HG03571 (cell line): ENCODE measurements around the gene DVL2.

Source experiments
- ATAC-seq: cut with Tn5 transposase; IDR thresholded peaks from one replicate; pipeline ENCODE4 v1.9.1; 2021; ENCODE audit not compliant: unreplicated experiment

DVL2 gene

DNA sequence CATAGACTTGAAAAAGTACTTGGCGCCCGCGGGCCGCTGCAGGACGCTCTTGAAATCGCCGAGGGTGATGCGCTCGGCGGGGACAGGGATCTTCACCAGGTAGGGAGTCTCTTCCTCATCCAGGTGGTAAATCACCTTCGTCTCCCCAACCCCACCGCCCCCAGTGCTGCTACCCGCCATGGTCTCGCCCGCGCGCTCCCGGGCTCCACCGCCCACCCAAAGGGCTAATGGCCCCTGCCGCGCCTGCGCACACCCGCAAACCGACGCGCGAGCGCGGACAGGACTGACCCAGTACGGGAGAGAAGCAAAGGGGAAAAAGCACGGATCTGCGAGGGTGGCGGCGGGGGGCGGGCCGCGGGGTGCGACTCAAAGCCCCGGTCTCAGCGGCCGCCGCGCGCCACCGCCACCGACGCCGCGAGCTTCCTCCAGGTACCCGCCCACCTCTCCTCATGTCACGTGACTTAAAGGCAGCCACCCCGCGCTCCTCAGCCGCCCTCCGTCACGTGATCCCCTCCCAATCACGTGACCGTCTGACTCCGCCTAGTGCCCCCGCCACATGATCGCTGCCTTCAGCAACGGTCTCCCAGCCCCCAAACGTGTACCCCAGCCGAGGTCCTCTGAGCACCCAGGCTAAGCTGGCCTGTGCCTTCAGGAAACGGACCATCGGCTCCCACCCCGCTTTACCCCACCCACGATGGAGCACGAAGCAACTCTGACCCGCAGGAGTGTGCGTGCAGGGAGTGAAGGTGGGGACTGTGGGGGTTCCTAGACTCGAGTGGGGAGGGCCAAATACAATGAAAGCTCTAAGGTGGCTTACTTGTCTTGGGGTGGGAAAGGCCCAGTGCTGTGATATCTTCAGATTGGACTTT is at the start of gene DVL2:
DVL2 (minus strand) TSS at position 435 of the 869 bp plus-strand sequence; CDS start at position 180, 255 bp downstream.
- ATAC-seq = peak; percentile 43

DNA sequence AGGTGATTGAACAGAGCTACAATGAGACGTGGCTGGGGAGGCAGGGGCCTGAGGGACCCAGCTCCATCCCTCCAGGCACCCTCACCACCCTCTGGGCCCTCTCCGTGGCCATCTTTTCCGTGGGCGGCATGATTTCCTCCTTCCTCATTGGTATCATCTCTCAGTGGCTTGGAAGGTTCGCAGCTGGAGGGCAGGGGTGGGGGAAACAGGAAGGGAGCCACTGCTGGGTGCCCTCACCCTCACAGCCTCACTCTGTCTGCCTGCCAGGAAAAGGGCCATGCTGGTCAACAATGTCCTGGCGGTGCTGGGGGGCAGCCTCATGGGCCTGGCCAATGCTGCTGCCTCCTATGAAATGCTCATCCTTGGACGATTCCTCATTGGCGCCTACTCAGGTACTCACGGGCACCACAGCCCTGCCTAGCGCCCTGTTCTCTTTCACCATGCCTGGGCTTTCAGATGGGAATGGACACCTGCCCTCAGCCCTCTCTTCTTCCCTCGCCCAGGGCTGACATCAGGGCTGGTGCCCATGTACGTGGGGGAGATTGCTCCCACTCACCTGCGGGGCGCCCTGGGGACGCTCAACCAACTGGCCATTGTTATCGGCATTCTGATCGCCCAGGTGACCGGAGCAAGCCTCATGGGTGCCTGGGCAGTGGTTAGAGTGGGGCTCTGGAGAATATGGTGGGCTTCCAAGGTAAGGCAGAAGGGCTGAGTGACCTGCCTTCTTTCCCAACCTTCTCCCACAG is 49.3 kb upstream of the DVL2 start:
- no peak for ATAC-seq

DNA sequence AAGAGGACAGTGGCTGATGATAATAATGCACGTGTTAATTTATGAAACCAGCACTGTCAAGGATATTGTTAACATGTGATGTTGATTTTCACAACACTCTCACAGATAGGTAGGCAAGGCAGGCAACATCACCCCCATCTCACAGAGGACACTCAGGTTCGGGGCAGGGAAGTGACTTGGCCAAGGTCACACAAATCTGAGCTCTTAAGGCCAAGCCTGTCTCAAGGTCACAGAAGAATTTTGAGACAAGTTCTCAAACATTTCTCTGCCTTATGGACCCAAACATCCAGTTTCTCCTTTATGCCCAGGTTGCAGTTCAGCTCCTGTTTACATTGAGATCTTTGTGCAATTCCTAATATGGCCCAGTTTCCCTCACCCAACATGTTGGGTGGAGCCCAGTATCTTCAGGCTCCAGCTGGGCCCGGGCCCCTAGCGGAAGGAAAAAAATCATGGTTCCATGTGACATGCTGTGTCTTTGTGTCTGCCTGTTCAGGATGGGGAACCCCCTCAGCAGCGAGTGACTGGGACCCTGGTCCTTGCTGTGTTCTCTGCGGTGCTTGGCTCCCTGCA is 48.5 kb upstream of the DVL2 start:
- ATAC-seq = no peak

DNA sequence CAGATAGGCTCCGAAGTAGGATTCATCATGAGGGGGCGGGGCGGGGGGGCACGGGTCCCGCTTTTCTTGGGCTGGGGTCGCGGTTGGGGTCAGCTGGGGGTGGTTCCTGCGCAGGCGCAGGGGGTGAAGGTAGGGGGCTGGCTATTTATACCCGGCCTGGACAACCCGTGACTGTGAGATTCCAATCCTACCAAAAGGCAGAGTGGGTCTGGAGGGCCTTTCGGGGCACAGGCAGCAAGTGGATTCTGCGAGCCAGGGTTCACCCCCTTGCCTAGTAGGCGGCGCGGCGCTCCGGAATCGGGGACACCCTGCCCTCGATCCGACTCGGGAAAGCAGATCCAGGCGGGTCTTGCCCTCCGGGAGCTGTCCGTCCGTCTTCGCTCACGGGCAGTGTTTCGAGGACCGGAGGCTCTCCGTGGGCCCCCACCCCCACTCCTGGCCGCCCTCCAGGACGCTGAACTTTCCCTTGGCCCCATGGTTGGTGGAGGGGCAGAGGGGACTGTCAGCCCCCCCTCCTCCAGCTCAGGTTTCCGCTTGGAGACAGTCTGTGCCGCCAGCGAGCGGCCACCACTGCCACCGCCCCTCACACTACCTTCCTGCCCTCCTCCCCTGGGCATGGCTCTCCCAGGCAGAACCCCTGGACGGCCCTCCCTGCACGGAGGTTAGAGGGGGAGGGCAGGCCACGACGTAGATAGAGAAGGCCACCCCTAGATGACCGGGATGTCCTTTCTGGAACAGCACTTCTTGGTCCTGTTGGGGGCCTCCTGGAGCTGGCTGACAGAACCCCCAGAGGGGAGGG is 47.8 kb upstream of the DVL2 start:
- ATAC-seq = no peak

DNA sequence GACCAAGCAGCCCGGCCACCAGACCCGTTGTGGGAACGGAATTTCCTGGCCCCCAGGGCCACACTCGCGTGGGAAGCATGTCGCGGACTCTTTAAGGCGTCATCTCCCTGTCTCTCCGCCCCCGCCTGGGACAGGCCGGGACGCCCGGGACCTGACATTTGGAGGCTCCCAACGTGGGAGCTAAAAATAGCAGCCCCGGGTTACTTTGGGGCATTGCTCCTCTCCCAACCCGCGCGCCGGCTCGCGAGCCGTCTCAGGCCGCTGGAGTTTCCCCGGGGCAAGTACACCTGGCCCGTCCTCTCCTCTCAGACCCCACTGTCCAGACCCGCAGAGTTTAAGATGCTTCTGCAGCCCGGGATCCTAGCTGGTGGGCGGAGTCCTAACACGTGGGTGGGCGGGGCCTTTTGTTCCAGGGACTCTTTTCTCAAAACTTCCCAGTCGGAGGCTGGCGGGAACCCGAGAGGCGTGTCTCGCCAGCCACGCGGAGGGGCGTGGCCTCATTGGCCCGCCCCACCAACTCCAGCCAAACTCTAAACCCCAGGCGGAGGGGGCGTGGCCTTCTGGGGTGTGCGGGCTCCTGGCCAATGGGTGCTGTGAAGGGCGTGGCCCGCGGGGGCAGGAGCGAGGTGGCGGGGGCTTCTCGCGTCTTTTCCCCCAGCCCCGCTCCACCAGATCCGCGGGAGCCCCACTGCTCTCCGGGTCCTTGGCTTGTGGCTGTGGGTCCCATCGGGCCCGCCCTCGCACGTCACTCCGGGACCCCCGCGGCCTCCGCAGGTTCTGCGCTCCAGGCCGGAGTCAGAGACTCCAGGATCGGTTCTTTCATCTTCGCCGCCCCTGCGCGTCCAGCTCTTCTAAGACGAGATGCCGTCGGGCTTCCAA is 47.0 kb upstream of the DVL2 start, which contains the start of gene SLC2A4:
SLC2A4 (plus strand) TSS at position 645 of the 879 bp plus-strand sequence; CDS start at position 862, 217 bp downstream.
- ATAC-seq = peak; percentile 52

DNA sequence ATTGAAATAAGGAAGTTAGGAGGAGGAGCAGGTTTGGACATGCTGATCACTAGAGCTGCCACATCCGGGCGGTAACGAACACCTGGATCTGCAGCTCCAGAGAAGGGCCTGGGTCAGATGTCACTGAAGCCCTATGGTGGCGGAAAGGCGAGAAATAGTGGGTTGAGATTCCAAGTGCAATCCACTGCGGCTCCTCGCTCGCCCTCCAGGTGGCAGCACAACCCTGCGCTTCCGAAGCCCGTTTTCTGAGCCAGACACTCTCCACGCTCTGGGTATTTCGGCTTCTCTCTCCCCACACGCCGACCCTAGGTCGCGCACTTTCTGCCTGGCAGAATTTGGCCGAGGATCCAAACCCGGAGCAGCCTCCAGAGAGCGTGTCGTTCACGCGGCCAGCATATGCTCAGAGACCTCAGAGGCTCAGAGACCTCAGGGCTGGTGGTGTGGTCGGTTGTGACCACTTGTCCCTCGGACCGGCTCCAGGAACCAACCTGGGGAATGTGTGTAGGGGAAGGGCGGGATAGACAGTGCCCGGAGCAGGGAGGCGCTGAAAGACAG is 46.3 kb upstream of the DVL2 start:
- peak; percentile 44 for ATAC-seq

DNA sequence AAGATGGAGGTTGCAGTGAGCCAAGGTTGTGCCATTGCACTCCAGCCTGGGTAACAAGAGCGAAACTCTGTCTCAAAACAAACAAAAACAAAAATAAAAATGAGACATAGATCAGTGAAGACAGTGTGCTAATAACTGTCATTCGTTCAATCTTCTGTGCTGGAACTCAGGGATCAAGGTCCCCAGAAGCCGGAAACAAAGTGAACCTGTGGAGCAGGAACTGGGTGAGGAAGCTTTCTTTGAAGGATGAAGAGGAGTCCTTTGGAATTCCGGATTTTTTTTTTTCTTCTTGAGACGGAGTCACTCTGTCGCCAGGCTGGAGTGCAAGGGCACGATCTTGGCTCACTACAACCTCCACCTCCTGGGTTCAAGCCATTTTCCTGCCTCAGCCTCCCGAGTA is 45.1 kb upstream of the DVL2 start:
- no peak for ATAC-seq

DNA sequence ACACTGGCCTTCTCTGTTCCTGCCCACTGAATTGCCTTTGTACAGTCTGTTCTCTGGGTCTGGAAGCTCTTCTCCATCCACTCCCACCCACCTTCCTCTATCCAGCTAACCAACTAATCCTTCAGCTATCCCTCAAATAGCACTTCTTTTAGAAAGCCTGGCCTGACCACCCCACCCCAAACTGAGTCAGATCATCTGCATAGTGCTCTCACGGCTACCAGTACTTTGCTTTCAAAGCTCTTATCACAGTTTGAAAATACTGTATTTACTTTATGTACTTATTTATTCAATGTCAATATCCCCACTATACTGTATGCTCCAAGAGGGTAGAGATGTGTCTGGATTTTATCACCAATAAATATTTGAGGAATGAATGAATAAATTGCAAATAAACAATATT is 32.5 kb upstream of the DVL2 start:
- ATAC-seq = no peak

DNA sequence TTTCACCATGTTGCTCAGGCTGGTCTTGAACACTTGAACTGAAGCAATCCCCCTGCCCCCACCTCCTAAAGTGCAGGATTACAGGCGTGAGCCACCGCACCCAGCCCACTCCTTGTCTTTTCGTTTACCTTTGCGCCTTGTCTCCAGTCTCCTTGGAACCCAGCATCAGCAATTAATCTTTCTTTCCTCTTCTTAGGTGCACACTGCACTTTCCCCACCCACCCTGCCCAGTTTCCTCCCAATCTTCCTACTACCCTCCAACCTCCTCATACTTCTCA is 29.4 kb upstream of the DVL2 start:
- no peak for ATAC-seq

DNA sequence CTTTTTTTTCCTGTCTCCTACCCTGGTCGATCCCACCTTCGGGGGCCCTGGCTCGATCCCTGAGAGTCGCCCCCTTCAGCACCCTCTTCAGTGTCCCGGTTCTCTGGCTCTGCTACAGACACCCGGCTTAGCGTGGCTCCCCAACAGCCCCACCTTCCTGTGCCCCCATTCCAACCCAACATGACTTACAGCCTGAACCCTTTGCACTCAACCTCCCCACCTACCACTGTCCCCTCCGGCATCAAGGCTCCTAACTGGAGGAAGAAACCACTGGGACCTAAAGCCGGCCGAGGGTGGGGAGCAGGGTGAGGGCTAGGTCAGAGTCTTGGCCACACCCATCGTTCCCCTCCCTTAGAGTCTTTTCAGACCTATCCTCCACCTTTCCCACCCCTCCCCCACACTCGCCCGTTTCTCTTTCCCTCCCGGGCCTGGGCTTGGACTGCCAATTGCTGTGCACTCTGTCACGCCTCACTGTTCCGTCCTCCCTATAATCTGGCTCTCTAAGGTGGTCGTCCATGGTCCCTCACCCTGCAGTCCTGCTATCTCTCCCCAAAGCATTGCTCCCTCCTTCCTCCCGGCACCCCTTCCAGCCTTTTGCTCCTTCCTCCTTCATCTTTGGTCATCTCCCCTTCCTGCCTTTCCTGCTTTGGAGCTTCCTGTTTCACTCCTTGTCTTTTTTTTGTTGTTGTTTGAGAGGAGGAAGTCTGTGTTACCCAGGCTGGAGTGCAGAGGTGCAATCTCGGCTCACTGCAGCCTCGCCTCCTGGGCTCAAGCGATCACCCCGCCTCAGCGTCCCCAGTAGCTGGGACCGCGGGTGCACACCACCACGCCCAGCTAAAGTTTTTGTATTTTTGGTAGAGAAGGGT is 28.9 kb upstream of the DVL2 start:
- ATAC-seq = no peak

DNA sequence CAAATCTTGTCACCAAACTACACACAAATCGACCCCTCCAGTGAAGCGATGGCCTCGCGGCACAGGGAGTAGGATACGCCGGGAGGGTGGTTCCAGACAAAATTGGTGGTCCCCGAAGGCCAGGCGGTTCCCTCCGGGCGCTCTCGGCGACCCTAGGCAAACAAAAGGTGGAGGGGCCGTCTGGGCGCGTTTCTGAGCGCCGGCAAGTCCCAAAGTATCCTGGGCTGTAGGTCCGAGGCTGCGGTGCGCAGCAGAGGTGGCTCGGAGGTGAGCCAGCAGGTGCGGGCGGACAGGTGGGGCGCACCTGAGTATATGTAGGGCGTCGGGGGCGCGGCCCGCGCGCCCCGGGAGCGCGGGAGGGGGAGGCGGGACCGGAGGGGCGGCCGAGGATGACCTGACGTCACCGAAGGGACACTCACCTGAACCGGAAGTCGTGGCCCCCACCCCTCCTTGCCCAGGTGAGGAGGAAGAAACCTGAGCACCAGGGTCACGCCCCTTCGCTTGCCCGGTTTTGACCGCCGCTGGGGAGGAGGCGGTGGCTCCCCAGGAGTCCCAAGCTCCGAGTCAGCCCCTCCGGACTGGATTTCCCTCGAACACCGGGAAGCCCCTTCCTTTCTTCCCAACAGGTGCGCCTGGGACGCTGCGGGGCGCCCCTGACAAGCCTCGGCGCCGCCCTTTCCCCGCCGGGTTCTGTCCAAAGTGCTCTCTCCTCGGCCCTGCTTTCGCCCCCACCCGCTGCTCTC is 28.0 kb upstream of the DVL2 start, which contains the start of gene CLDN7:
CLDN7 (minus strand) TSS at position 287 of the 743 bp plus-strand sequence. CDS start 435 bp downstream, outside the sequence.
- no peak for ATAC-seq

DNA sequence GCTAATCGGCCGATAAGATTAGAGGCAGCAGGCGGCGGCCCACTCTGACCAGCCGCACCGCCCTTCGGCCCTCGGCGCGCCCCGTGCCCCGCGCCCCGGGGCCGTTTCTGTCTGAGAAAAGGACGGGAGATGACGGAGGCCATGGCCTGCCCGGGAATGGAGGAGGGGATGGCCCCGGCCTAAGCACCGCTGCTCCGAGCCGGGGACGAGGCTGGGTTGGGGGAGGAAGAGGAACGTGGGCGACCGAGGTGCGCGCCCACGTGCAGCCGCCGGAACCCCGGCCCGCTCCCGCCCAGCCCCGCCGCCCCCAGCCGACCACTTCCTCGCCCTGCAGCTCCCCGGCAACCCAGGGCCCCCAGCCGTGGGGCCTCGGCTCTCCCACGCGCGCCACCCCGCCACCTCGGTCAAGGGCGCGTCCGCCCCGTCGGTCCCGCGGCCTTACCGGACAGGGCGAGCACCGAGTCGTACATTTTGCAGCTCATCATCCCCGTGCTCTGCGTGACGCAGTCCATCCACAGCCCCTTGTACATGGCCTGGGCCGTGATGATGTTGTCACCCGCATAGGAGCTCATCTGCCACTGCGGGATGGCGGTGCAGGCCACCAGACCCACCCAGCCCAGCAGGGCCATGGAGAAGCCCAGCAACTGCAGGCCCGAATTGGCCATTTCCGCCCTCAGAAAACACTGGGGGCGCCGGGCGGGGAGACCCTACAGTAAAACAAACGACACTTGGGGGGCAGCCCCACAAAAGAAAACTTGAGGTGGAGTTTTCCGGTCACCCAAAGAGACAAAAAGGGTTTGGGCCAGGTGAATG is 27.3 kb upstream of the DVL2 start:
- no peak for ATAC-seq

DNA sequence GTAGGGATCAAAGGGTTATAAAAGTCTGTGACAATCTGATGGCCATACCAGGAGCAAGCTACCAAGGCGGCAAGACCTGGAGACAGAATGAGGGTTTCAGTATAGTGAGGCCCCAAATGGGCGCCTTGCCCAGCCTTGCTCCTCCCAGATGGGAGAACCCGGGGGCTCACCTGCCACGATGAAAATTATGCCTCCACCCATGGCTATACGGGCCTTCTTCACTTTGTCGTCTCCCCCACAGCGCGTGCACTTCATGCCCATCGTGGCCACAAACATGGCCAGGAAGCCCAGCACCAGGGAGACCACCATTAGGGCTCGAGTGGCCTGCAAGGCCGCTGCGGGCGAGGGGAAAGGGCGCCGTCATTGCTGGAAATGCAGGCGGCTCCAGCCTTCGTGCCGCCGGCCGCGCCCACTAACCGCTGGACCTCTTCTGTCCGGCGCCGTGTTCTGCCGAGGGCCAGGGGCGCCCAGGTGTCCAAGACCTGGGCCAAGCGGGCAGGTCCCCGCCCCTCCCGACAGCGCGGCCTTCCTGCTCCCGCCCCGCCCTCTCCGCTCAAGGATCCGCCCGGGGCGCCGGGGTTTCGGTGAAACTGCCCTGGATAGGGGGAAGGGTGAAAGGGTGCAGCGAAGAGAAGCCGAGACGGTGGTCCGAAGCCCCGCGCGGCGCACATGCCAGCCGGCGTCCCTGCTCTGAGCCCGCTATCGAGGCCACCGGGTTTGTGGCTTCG is 26.5 kb upstream of the DVL2 start:
- ATAC-seq = no peak

DNA sequence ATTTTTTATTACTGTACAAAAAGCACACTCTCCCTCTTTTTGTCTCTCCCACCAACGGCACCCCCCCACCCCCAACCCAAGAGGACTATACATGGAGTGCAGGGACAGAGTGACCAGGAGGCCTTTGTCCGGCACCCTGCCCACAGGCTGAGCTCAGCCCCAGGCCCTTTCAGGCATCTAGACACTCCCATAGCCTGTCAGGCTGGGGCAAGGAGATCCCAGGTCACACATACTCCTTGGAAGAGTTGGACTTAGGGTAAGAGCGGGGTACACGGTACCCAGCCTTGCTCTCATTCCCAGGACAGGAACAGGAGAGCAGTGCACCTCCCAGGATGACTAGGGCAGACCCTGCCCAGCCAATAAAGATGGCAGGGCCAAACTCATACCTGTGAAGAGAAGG is 25.8 kb upstream of the DVL2 start:
- ATAC-seq = no peak

DNA sequence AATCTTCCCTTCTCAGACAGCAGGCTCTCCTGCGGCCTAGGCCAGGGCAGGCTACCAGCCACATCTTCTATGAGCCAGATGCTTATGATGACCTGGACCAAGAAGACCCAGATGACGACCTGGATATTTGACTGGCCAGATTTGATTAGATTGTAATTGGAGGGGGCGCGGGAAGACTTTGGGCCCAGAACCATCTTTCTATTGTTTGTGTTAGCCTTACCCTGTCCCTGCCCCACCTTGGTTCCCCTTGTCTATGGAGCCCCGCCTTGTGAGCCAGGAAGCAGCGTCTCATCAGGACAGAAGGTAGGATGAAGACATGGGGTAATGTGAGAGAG is 25.2 kb upstream of the DVL2 start:
- no peak for ATAC-seq

DNA sequence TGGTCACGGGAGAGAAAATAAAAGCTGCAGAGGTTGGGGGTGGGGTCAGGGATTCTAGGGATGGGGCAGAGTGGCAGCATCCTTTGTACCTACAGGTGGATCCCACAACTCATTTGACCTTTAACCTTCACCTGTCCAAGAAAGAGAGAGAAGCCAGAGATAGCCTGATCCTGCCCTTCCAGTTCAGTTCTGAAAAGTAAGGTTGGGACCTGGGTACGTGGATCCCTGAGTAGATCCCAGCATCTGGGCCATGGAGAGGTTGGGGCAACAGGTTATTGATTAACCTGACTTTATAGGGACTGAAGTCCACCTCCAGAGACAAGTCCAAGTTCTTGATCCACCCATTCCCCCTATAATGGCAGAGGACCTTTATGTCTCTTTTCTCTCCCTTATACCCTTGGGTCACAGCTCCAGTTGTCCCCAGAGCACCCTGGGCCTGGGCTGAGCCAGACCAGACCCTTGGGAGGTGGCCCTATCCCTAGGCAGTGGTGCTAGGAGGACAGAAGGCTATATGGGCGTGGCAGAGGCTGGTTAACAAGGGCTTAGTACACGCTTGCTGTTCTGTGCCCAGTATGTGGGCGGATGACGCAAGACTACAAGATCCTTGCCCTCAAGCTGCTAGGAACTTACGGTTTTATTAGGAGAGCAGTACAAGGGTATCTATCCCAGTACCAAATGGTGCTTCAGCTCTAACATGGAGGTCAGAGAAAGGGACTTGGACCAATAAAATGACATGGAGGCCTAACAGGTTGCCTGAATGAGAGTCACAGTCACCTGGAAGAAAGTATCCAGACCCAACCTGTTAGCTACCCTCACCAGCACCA is 24.6 kb upstream of the DVL2 start:
- ATAC-seq = no peak
